K562 (cell line): ENCODE measurements around the gene PPP1R13L. TPM values are rescaled to one million over a fixed set of nuclear protein-coding genes. Genes with fewer than 3 reads are reported as not detected.
A peak's percentile ranks its signal among the peaks of the same experiment; 100 is the strongest.

Source experiments
- ATF6 ChIP-seq: sonication (generic); formaldehyde crosslinking; IDR thresholded peaks from 2 replicates; pipeline ENCODE4 v1.4.0; 2020; ENCODE audit warnings: mild to moderate bottlenecking, missing genetic modification reagents
- CBX1 ChIP-seq: sonication (generic); IDR thresholded peaks from 2 replicates; pipeline ENCODE4 v1.6.1; 2016; ENCODE audit warnings: antibody characterized with exemption, low read depth, mild to moderate bottlenecking
- CTCF ChIP-seq, 3 experiments: IDR thresholded peaks in 2 of 3; conservative IDR thresholded peaks in 1 of 3; 2 replicates each; pipeline ENCODE4 v1.5.1; 2011 to 2012; ENCODE audit warnings: low read length in 3 of 3, mild to moderate bottlenecking in 3 of 3, control low read depth in 2 of 3, improper control_type of control experiment in 1 of 3, inconsistent platforms in 1 of 3, low read depth in 1 of 3, mixed read lengths in 1 of 3, moderate library complexity in 1 of 3; ENCODE audit not compliant: insufficient read depth in 2 of 3
- E2F5 ChIP-seq: sonication (generic); formaldehyde crosslinking; IDR thresholded peaks from 2 replicates; pipeline ENCODE4 v1.8.0; 2022; ENCODE audit warnings: mild to moderate bottlenecking, missing genetic modification reagents
- ETV6 ChIP-seq, 3 experiments: fragments of 150-350 bp in 1 of 3; sonication (generic) in 1 of 3; formaldehyde crosslinking in 1 of 3; IDR thresholded peaks; 2 replicates each; pipeline versions ENCODE4 v1.6.1 to v1.8.0; 2014 to 2022; ENCODE audit warnings: borderline replicate concordance in 2 of 3, low read depth in 2 of 3, antibody characterized with exemption in 1 of 3, low read length in 1 of 3, mild to moderate bottlenecking in 1 of 3, missing genetic modification reagents in 1 of 3
- FOSL1 ChIP-seq: fragments of 200-800 bp; sonication (Bioruptor generic); conservative IDR thresholded peaks from 2 replicates; pipeline ENCODE4 v1.6.1; 2016; ENCODE audit warnings: missing genetic modification characterization, missing compliant biosample characterization
- HDAC1 ChIP-seq, 2 experiments: fragments of 450-650 bp; IDR thresholded peaks; 2 replicates each; pipeline ENCODE4 v1.6.1; 2016 to 2017; ENCODE audit warnings: inconsistent platforms in 1 of 2, mild to moderate bottlenecking in 1 of 2, moderate library complexity in 1 of 2
- HSF4 ChIP-seq: fragments of 250-450 bp; sonication (Bioruptor Pico); IDR thresholded peaks from 2 replicates; pipeline ENCODE4 v2.1.2; 2022; ENCODE audit warnings: mild to moderate bottlenecking, moderate library complexity, borderline replicate concordance
- KLF10 ChIP-seq: fragments of 250-450 bp; sonication (Bioruptor Pico); IDR thresholded peaks from 2 replicates; pipeline ENCODE4 v1.6.1; 2021; ENCODE audit warnings: matching md5 sums
- RBFOX2 ChIP-seq: fragments of 200-400 bp; formaldehyde crosslinking; IDR thresholded peaks from 2 replicates; pipeline ENCODE4 v1.6.1; 2017; ENCODE audit warnings: low read depth, mild to moderate bottlenecking, low read length, moderate library complexity
- RCOR1 ChIP-seq, 2 experiments: IDR thresholded peaks; 2 replicates each; pipeline ENCODE4 v1.6.1; 2012; ENCODE audit warnings: low read depth in 2 of 2, low read length in 2 of 2, borderline replicate concordance in 1 of 2, improper control_type of control experiment in 1 of 2
- RNF2 ChIP-seq: sonication (generic); IDR thresholded peaks from 2 replicates; pipeline ENCODE4 v1.6.1; 2016
- SIRT6 ChIP-seq: IDR thresholded peaks from one replicate; pipeline ENCODE4 v1.6.1; 2012; ENCODE audit warnings: low read depth, mild to moderate bottlenecking, control low read depth, inconsistent platforms, low read length, moderate library complexity
- SMARCA5 ChIP-seq: fragments of 450-650 bp; IDR thresholded peaks from 2 replicates; pipeline ENCODE4 v1.6.1; 2016
- SOX6 ChIP-seq: fragments of 450-650 bp; IDR thresholded peaks from 2 replicates; pipeline ENCODE4 v1.6.1; 2014; ENCODE audit warnings: mild to moderate bottlenecking
- TAF7 ChIP-seq: fragments of 450-650 bp; IDR thresholded peaks from 2 replicates; pipeline ENCODE4 v1.6.1; 2016; ENCODE audit warnings: missing genetic modification characterization, missing compliant biosample characterization
- TFAM ChIP-seq: fragments of 250-450 bp; sonication (Bioruptor Pico); conservative IDR thresholded peaks from 2 replicates; pipeline ENCODE4 v1.5.0; 2021; ENCODE audit warnings: mild to moderate bottlenecking, moderate library complexity
- ZNF133 ChIP-seq: fragments of 250-450 bp; sonication (Bioruptor Pico); IDR thresholded peaks from 2 replicates; pipeline ENCODE4 v1.4.0; 2020; ENCODE audit warnings: mild to moderate bottlenecking
- ZNF212 ChIP-seq: fragments of 450-650 bp; formaldehyde crosslinking; IDR thresholded peaks from 2 replicates; pipeline ENCODE4 v1.4.0; 2020; ENCODE audit warnings: mild to moderate bottlenecking
- ZNF274 ChIP-seq: IDR thresholded peaks from 2 replicates; pipeline ENCODE4 v1.6.1; 2011; ENCODE audit warnings: low read depth, mild to moderate bottlenecking, low read length, moderate library complexity, borderline replicate concordance
- ZNF551 ChIP-seq: fragments of 250-450 bp; sonication (Bioruptor Pico); IDR thresholded peaks from 2 replicates; pipeline ENCODE4 v1.5.0; 2021; ENCODE audit warnings: mild to moderate bottlenecking, moderate library complexity
- ZNF707 ChIP-seq: fragments of 250-450 bp; sonication (Bioruptor Pico); conservative IDR thresholded peaks from 2 replicates; pipeline ENCODE4 v1.8.0; 2022; ENCODE audit warnings: inconsistent platforms, mild to moderate bottlenecking, moderate library complexity
- polyA plus RNA-seq, 8 experiments: library from polyadenylated mRNA; depleted of rRNA in 4 of 8; stranded (reverse) in 5 of 8; unstranded in 3 of 8; fragments of >200 nt; fragmentation: Nextera tagmentation in 2 of 8; fragmentation: Illumina TruSeq in 1 of 8; extraction: Ambion mirVana in 2 of 8; extraction: Trizol in 1 of 8; gene quantifications; 2 replicates each; pipeline versions ENCODE4 v1.2.1 to v1.2.3, GENCODE V29; 2011 to 2014; ENCODE audit warnings: inconsistent platforms in 1 of 8, missing spikeins in 1 of 8
- total RNA-seq, 7 experiments: library from RNA; depleted of rRNA in 6 of 7; stranded (reverse); fragments of >200 nt in 6 of 7; fragmentation: Illumina TruSeq in 2 of 7; extraction: Trizol in 2 of 7; gene quantifications; 2 replicates each; pipeline versions ENCODE4 v1.2.1 to v1.2.3, GENCODE V29; 2011 to 2021; ENCODE audit warnings: low replicate concordance in 1 of 7
- TF ChIP-seq, protein P1 (sequence below): sonication (generic); formaldehyde crosslinking; IDR thresholded peaks from 2 replicates; pipeline ENCODE4 v1.8.0; 2022; ENCODE audit warnings: missing genetic modification reagents, mild to moderate bottlenecking, moderate library complexity, borderline replicate concordance

The PPP1R13L gene
- total and polyA plus RNA-seq, 9 of the 15 experiments (the other 6 are each of a cell fraction or from before 2014, with no cell fraction given), result 0.32 to 6.7 (median 2.0) TPM

- TF ChIP-seq SOX6, result no peak
- 0 out of 4 replicates have a peak, but pooled peaks of 1 of the 2 experiments have one; percentile 50 for TF ChIP-seq ETV6 (IDR thresholded peaks at IDR 0.05; ENCODE audit: borderline replicate concordance in 1 of 2, low read depth in 2 of 2, low read length in 1 of 2)
- no peak for TF ChIP-seq ETV6 (CRISPR knock-in tag; IDR thresholded peaks at IDR 0.05; ENCODE audit: borderline replicate concordance)
- no peak for TF ChIP-seq ZNF133 (CRISPR knock-in tag)
- peak; percentile 83 for TF ChIP-seq FOSL1
- no peak for TF ChIP-seq HSF4
- no peak for TF ChIP-seq RNF2
- no peak for TF ChIP-seq ATF6
- TF ChIP-seq RCOR1 (IDR thresholded peaks at IDR 0.05; ENCODE audit: borderline replicate concordance in 1 of 2, low read depth in 2 of 2, low read length in 2 of 2), result peak; percentile 55 to 96; a peak in 3 of 4 replicates
- TF ChIP-seq CBX1, result peak; percentile 95
- no peak for TF ChIP-seq ZNF212 (CRISPR knock-in tag)
- TF ChIP-seq RBFOX2, result peak; percentile 77
- no peak for TF ChIP-seq TAF7 (tag)
- TF ChIP-seq ZNF707 (CRISPR knock-in tag), result no peak
- TF ChIP-seq ZNF274, result no peak
- peak; percentile 23 for TF ChIP-seq SMARCA5
- TF ChIP-seq KLF10 (CRISPR knock-in tag), result no peak
- TF ChIP-seq, protein P1, sequence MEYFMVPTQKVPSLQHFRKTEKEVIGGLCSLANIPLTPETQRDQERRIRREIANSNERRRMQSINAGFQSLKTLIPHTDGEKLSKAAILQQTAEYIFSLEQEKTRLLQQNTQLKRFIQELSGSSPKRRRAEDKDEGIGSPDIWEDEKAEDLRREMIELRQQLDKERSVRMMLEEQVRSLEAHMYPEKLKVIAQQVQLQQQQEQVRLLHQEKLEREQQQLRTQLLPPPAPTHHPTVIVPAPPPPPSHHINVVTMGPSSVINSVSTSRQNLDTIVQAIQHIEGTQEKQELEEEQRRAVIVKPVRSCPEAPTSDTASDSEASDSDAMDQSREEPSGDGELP (CRISPR knock-in tag), result peak; percentile 42; the same call in 1 of the 2 replicates
- TF ChIP-seq CTCF (IDR thresholded peaks at IDR 0.05 in 2 of 3, conservative IDR thresholded peaks at IDR 0.05 in 1 of 3; ENCODE audit: insufficient read depth in 2 of 3, low read depth in 1 of 3, low read length in 3 of 3), result peak; percentile 58 to 72 (median 69); a peak in 5 of 6 replicates
- no peak for TF ChIP-seq TFAM
- no peak for TF ChIP-seq E2F5 (CRISPR knock-in tag)
- TF ChIP-seq HDAC1 (IDR thresholded peaks at IDR 0.05), result peak in 1 of 2 experiments; percentile 70; a peak in 3 of 4 replicates
- TF ChIP-seq SIRT6, result no peak
- TF ChIP-seq ZNF551 (CRISPR knock-in tag), result no peak
Observed at GRCh38 chr19:45428384-45429231, 23.7 kb upstream of the PPP1R13L start (continued).
